NB4 (cell line): ENCODE measurements around the gene KDM4C.

Experiments
- CTCF ChIP-seq: IDR thresholded peaks from one replicate; pipeline ENCODE4 v1.5.1; 2012; ENCODE audit warnings: low read depth, low read length
- MAX ChIP-seq: IDR thresholded peaks from 2 replicates; pipeline ENCODE4 v1.6.1; 2011; ENCODE audit warnings: low read depth, low read length
- MYC ChIP-seq: IDR thresholded peaks from 2 replicates; pipeline ENCODE4 v1.6.1; 2011; ENCODE audit warnings: low read depth, low read length
- POLR2A ChIP-seq: IDR thresholded peaks from 2 replicates; pipeline ENCODE4 v1.6.1; 2011; ENCODE audit warnings: mild to moderate bottlenecking; ENCODE audit not compliant: insufficient read length; ENCODE audit errors: extremely low read depth

- no peak for TF ChIP-seq CTCF
- TF ChIP-seq MAX, result no peak
- no peak for TF ChIP-seq POLR2A
- no peak for TF ChIP-seq MYC
Observed at GRCh38 chr9:7093040-7093439, 335.3 kb downstream of the KDM4C start.
